A673 (cell line): ENCODE results near the gene HOXD4. TPM values are rescaled to one million over a fixed set of nuclear protein-coding genes. Genes with fewer than 3 reads are reported as not detected.

ENCODE experiments used
- BruUV-seq: library from RNA; stranded (reverse); fragments of 400-500 nt; replicated peaks from 2 replicates; lab custom pipeline; 2021; lab: Mats Ljungman, UMichigan
- CTCF ChIA-PET: fragments of 300-600 bp; sonication (Branson Sonifier 250); formaldehyde crosslinking; loops from one replicate; lab custom pipeline; 2022; ENCODE audit warnings: antibody characterized with exemption; lab: Charles Lee
- POLR2A ChIA-PET: fragments of 300-600 bp; sonication (Branson Sonifier 250); formaldehyde crosslinking; loops from one replicate; lab custom pipeline; 2022; ENCODE audit warnings: antibody characterized with exemption; ENCODE audit not compliant: low non-redundant PET; lab: Charles Lee
- DNase-seq: peaks from one replicate; pipeline ENCODE4 v3.0.0-alpha.2; 2015; ENCODE audit warnings: low spot score
- H3K27ac ChIP-seq: fragments of 200-600 bp; sonication (generic); 2 replicates; pipeline ENCODE4 v1.5.1; 2016; ENCODE audit warnings: mixed run types, low read depth, mild to moderate bottlenecking, mixed read lengths, antibody characterized with exemption, low read length; ENCODE audit not compliant: poor library complexity, severe bottlenecking
- H3K27me3 ChIP-seq: fragments of 200-600 bp; sonication (generic); replicated peaks from 2 replicates; pipeline ENCODE4 v1.6.1; 2017; ENCODE audit warnings: mixed run types, low read depth, mild to moderate bottlenecking, mixed read lengths, antibody characterized with exemption, low read length; ENCODE audit not compliant: insufficient read depth, poor library complexity
- H3K36me3 ChIP-seq: fragments of 200-600 bp; sonication (generic); 2 replicates; pipeline ENCODE4 v1.6.1; 2016; ENCODE audit warnings: mixed run types, mild to moderate bottlenecking, mixed read lengths, antibody characterized with exemption, low read length; ENCODE audit not compliant: insufficient read depth, poor library complexity, severe bottlenecking
- H3K4me1 ChIP-seq: fragments of 200-600 bp; sonication (generic); 2 replicates; pipeline ENCODE4 v1.6.1; 2017; ENCODE audit warnings: mixed run types, mild to moderate bottlenecking, mixed read lengths, antibody characterized with exemption, low read length; ENCODE audit not compliant: insufficient read depth, poor library complexity, severe bottlenecking
- H3K4me3 ChIP-seq: fragments of 200-600 bp; sonication (generic); 2 replicates; pipeline ENCODE4 v1.5.1; 2016; ENCODE audit warnings: low read depth, mixed run types, mild to moderate bottlenecking, mixed read lengths, low read length; ENCODE audit not compliant: poor library complexity, severe bottlenecking
- H3K9me3 ChIP-seq: fragments of 200-600 bp; sonication (generic); 2 replicates; pipeline ENCODE4 v1.6.1; 2016; ENCODE audit warnings: mixed run types, low read depth, mild to moderate bottlenecking, mixed read lengths, antibody characterized with exemption, low read length; ENCODE audit not compliant: poor library complexity, severe bottlenecking
- EZH2 ChIP-seq: fragments of 200-600 bp; sonication (generic); IDR thresholded peaks from 2 replicates; pipeline ENCODE4 v1.6.1; 2017; ENCODE audit warnings: borderline replicate concordance, low read depth, mild to moderate bottlenecking, mixed read lengths, antibody characterized with exemption, low read length; ENCODE audit not compliant: poor library complexity, severe bottlenecking
- intact Hi-C: fragments of 100-400 bp; cut with micrococcal nuclease; formaldehyde crosslinking; loops from one replicate; pipeline ENCODE4 v1.10.0; 2022; ENCODE audit not compliant: unreplicated experiment
- total RNA-seq: library from RNA; stranded (reverse); gene quantifications from 2 replicates; pipeline ENCODE4 v1.2.3, GENCODE V29; 2021
- TF ChIP-seq, protein P1 (sequence below): fragments of 300-800, 200-600 bp; sonication (generic); conservative IDR thresholded peaks from 2 replicates; pipeline ENCODE4 v1.5.1; 2017; ENCODE audit warnings: low read depth, mild to moderate bottlenecking, antibody characterized with exemption, low read length, moderate library complexity, mixed read lengths

The HOXD4 gene
- total RNA-seq, 1 experiment from 2014 or later, result 30.8 TPM

GRCh38 chr2:176122683-176123410 lies 28.5 kb upstream of the HOXD4 start, which contains the start of gene HOXD9:
TSS of gene HOXD9 (plus strand) at chr2:176122719. CDS start at chr2:176122769, 50 bp downstream.
- ChIA-PET POLR2A (interaction anchor here (0.7 kb wide), 1 partner anchor 804 kb away, joined by 8 read pairs; no protein-coding TSS in a partner anchor), CTCF (interaction anchor here (0.6 to 2.1 kb wide), 5 partner anchors 12 to 531 kb away, joined by 3 to 8 read pairs (median 4); no protein-coding TSS in a partner anchor)
- peaks cover 62% of the 10 kb centered on the region for H3K4me1 ChIP-seq
- TF ChIP-seq, protein P1, sequence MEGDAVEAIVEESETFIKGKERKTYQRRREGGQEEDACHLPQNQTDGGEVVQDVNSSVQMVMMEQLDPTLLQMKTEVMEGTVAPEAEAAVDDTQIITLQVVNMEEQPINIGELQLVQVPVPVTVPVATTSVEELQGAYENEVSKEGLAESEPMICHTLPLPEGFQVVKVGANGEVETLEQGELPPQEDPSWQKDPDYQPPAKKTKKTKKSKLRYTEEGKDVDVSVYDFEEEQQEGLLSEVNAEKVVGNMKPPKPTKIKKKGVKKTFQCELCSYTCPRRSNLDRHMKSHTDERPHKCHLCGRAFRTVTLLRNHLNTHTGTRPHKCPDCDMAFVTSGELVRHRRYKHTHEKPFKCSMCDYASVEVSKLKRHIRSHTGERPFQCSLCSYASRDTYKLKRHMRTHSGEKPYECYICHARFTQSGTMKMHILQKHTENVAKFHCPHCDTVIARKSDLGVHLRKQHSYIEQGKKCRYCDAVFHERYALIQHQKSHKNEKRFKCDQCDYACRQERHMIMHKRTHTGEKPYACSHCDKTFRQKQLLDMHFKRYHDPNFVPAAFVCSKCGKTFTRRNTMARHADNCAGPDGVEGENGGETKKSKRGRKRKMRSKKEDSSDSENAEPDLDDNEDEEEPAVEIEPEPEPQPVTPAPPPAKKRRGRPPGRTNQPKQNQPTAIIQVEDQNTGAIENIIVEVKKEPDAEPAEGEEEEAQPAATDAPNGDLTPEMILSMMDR, result no peak
- TF ChIP-seq EZH2, result no peak
- peaks cover 59% of the 10 kb centered on the region for H3K36me3 ChIP-seq
- H3K27me3 ChIP-seq, result no peaks in the 10 kb centered on the region
- BruUV-seq, result no TSS peak
- peak within 1 kb of the TSS; percentile 98 for H3K27ac ChIP-seq
- peak within 1 kb of the TSS; percentile 71 for H3K4me3 ChIP-seq
- no peaks in the 10 kb centered on the region for H3K9me3 ChIP-seq
- DNase-seq, result peak; percentile 92
- intact Hi-C loops, result loop anchor here (10.0 kb wide), 1 partner anchor 1632 kb away; no protein-coding TSS in a partner anchor

DNA sequence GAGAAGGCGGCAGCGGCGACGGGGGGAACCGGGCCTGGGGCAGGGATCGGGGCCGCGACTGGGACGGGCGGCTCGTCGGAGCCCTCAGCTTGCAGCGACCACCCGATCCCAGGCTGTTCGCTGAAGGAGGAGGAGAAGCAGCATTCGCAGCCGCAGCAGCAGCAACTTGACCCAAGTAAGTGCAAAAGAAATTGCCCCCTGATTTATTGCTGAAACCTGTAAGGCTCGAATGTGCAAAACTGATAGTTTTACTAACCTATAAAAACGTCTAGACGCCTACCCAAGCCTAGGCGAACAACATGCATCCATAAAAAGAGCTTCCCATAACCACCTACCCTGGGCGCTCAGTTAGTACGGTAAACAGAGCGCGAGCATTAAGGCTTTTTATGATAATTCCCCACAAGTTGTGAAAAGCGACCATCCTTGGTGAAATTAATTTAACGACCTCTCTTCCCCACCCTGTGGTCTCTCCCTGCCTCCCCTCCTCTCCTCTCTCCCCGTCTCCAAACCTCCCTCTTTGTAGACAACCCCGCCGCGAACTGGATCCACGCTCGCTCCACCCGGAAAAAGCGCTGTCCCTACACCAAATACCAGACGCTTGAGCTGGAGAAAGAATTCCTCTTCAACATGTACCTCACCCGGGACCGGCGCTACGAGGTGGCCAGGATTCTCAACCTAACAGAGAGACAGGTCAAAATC lies 27.8 kb upstream of the HOXD4 start:
- Histone ChIP-seq H3K27ac (peak overlapping the region; percentile 98), H3K9me3 (no peaks in the 10 kb centered on the region), H3K36me3 (peaks cover 52% of the 10 kb centered on the region), H3K4me3 (peak overlapping the region; percentile 71), H3K4me1 (peaks cover 65% of the 10 kb centered on the region), H3K27me3 (no peaks in the 10 kb centered on the region)
- ChIA-PET CTCF (no interaction called here), POLR2A (no interaction called here)
- BruUV-seq, result no TSS peak
- peak; percentile 61 for DNase-seq
- intact Hi-C loops, result loop anchor here (10.0 kb wide), 1 partner anchor 1631 kb away; no protein-coding TSS in a partner anchor
- TF ChIP-seq, protein P1, result no peak
- TF ChIP-seq EZH2, result no peak

DNA sequence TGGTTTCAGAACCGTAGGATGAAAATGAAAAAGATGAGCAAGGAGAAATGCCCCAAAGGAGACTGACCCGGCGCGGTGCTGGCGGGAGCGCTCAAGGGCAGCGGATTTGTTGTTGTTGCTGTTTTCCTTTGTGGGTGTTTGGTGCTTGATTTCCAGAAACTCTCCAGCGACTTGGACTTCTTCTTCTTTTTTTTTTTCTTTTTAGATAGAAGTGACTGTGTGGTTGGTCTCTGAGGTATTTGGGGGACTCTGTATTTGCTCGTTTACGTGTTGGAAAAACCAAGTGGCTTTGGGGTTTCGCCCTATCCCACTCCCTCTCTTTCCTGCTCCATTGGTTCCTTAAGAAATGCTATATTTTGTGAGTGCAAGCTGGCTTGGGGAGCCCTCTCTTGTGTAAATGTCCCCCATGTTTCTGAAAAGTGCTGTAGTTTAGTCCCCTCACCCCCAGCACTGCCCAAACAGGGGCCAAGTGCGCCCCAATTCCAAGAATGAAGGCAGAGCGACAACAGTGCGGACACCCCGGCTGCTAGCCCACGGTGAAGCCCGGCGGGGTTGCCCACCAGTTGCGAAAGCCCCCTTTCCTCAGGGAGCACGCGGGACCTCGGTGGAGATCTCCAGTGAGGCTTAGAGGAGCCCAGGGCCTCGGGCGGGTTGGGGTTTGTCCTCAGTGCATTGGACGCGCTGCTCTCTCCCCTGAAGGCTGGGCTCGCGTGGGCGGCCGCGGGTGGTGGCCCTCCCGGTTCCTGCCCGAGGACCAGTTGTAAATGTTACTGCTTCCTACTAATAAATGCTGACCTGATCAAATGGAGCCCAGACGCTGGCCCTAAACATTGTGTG lies 27.0 kb upstream of the HOXD4 start:
- POLR2A ChIA-PET, result no interaction called here
- no peaks in the 10 kb centered on the region for H3K27me3 ChIP-seq
- CTCF ChIA-PET, result no interaction called here
- H3K9me3 ChIP-seq, result no peaks in the 10 kb centered on the region
- H3K4me3 ChIP-seq, result peak overlapping the region; percentile 71
- peaks cover 45% of the 10 kb centered on the region for H3K36me3 ChIP-seq
- DNase-seq, result peak; percentile 41
- H3K4me1 ChIP-seq, result peaks cover 62% of the 10 kb centered on the region
- intact Hi-C loops, result loop anchor here (10.0 kb wide), 1 partner anchor 1630 kb away; no protein-coding TSS in a partner anchor
- TSS peak; percentile 37 for BruUV-seq
- peak overlapping the region; percentile 98 for H3K27ac ChIP-seq
- TF ChIP-seq, protein P1, result no peak
- no peak for TF ChIP-seq EZH2
